NAMALWA (cell line): Measurements from ENCODE around the gene PCSK7.
A peak's percentile ranks its signal among the peaks of the same experiment; 100 is the strongest.
"Not testable (repeated sequence)": the region's sequence is repeated elsewhere in the genome, so short reads cannot be mapped to it uniquely, and the experiment has no call there.

Experiments
- DNase-seq: peaks from one replicate; pipeline ENCODE4 v3.0.0-alpha.2; 2015; ENCODE audit warnings: low spot score

PCSK7 gene

GRCh38 chr11:117197516-117198456 is 34.1 kb downstream of the PCSK7 start:
- DNase-seq, result peak; percentile 32

DNA sequence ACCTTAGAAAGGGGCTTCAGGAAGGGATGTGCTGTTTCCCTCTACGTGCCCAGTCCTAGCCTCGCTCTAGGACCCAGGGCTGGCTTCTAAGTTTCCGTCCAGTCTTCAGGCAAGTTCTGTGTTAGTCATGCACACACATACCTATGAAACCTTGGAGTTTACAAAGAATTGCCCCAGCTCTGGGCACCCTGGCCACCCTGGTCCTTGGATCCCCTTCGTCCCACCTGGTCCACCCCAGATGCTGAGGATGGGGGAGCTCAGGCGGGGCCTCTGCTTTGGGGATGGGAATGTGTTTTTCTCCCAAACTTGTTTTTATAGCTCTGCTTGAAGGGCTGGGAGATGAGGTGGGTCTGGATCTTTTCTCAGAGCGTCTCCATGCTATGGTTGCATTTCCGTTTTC is 34.9 kb downstream of the PCSK7 start:
- DNase-seq, result no peak

GRCh38 chr11:117195761-117196160 is 36.1 kb downstream of the PCSK7 start:
- no peak for DNase-seq

GRCh38 chr11:117195258-117195657 is 36.6 kb downstream of the PCSK7 start:
- no peak for DNase-seq

- DNase-seq, result no peak
Observed at GRCh38 chr11:117194267-117194666, 37.6 kb downstream of the PCSK7 start.

GRCh38 chr11:117193130-117194020 is 38.5 kb downstream of the PCSK7 start:
- no peak for DNase-seq

GRCh38 chr11:117192401-117192875 is 39.4 kb downstream of the PCSK7 start:
- no peak for DNase-seq

- no peak for DNase-seq
Observed at GRCh38 chr11:117191680-117192400, 40.0 kb downstream of the PCSK7 start.

- DNase-seq, result no peak
Observed at GRCh38 chr11:117189941-117190544, 41.8 kb downstream of the PCSK7 start.

DNA sequence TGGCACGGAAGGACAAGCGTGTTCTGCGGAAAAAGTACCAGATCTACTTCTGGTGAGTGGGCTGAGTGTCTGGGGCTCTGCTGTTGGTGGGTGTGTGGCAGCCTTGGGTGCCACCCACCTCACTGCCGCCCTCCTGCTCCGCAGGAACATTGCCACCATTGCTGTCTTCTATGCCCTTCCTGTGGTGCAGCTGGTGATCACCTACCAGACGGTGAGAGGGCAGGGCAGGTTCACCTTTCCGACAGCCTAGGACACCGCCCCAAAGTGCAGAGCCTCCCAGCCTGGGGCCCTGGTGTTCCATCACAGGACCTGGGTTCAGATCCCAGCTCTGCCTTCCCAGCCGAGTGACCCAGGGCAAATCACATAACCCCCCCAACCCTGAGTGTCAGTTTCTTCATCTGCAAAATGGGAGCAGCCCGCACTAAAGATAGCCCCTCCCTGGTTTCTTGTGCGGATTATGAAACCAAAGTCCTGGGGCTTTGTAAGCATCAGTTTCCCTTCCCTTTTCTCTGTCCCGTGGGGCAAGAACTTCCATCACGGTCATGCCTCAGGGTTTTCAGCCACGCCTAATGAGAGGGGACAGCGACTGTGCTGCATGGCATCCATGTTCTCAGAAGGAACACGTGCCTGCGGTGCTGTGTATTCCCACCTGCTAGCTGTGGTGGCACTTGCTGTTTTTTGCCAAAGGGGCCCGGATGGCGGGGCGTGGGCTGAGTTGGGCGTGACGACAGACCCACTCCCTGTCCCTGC is 42.5 kb downstream of the PCSK7 start:
- peak; percentile 88 for DNase-seq

GRCh38 chr11:117188620-117189081 is 43.2 kb downstream of the PCSK7 start:
- DNase-seq, result no peak

DNA sequence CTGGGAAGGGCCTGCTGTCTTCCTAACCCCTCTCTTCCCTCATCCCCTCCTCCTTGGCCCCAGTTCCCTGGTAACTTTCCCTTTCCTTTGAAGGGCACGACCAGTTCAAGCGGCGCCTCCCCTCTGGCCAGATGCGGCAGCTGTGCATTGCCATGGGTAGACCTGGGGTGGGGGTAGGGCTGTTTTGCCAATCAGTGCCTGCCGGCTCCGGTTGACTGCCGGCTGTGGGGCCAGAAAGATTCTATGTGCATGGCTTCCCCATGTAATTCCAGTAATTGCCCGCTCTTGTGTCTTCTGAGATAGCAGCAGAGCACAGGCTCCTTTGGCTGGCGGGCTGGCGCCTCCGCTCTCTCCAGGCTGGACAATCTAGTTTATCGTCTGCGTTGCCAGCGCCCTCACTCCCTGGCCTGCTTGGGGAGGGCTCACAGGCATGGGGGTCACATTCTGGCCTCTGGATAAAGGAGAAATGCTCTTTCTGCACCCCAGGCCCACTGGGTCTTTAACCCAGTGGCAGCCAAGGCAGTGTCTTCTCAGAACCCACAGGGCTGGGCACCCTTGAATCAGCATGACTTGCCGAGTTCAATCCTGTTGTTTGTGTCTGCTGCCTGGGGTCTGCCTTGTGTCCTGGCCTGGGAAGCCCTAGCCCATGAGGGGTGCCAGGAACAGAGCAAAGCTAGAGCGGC is 43.9 kb downstream of the PCSK7 start:
- no peak for DNase-seq

GRCh38 chr11:117187428-117187798 is 44.5 kb downstream of the PCSK7 start:
- no peak for DNase-seq

DNA sequence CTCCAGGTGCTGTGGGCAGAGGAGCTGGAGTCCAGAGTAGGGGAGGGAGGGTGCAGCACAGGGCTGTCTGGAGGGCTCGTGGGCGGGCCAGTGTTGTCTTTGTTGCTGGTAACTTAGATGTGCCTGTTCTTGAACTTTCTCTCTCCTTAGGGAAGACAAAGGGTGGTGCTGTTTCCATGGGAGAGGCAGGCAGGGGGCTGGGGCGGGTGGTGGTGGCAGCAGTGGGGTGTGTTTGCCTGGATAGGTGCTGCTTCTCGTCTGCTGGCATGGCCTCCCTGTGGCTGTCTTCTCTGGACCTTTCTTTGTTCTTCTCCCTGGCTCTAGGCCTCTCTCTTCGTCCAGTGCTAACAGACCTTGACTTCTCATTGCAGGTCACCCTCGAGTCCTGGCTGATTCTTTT is 44.9 kb downstream of the PCSK7 start:
- no peak for DNase-seq

- no peak for DNase-seq
Observed at GRCh38 chr11:117186431-117186761, 45.5 kb downstream of the PCSK7 start.

DNA sequence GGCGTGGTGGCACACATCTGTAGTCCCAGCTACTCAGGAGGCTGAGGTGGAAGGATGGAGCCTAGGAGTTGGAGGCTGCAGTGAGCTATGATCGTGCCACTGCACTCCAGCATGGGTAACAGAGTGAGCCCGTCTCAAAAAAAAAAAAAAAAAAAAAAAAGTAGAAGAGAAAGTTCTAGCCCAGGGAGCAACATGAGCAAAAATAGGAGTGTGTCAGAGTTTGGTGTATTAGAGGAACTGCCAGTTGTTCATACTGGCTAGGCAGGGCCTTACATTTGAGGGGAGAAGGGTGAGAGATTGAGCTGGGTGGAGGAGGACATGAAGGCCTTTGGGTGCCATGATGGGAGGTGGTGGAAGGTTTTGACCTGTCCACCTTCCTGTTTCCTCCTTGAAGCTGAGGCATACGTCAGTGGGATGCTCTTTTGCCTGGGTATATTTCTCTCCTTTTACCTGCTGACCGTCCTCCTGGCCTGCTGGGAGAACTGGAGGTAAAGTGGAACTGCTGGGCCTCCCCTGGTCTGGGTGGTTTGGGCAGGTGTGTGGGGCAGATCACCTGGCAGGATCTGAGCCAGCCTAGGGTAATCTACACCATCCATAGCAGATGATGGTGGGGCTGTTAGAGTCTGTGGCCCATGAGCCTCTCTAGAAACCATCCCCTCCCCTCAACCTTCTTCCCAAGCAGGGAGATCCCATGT is 46.0 kb downstream of the PCSK7 start:
- no peak for DNase-seq

DNA sequence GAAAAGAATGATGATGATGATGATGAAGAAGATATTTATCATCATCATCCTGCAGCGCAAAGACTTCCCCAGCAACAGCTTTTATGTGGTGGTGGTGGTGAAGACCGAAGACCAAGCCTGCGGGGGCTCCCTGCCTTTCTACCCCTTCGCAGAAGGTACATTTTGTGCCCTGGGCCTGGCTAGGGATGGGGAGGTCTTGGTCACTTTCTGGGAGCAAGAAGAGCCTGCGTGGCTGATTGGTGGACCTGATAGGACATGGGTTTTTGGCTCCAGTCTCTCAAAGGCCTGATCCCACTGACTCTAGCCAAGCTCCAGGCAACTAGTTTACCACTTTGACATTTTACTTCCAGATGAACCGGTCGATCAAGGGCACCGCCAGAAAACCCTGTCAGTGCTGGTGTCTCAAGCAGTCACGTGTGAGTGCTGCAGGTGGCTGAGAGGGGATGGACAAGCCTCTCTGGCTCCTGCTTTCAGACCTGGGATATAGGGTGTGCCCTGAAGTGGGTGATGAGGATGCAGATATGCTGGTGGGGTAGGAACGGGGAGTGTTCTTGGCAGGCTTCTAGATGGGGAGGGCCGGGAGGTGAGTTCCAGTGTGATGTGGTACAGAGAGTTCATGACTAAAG is 48.0 kb downstream of the PCSK7 start:
- DNase-seq, result no peak

GRCh38 chr11:117183178-117183577 is 48.7 kb downstream of the PCSK7 start:
- not testable (repeated sequence) for DNase-seq

- DNase-seq, result no peak
Observed at GRCh38 chr11:117182551-117182935, 49.3 kb downstream of the PCSK7 start.
